ENCODE data around the gene TRMT10C.

GRCh38 chr3:101561630-101562328, at the start of gene TRMT10C:
- TF ChIP-seq CTCF (IDR thresholded peaks at IDR 0.05), result no peak
- peak; percentile 98 for TF ChIP-seq POLR2AphosphoS5 (IDR thresholded peaks at IDR 0.05; ENCODE audit: low read depth, low read length)
- TF ChIP-seq, protein P1, sequence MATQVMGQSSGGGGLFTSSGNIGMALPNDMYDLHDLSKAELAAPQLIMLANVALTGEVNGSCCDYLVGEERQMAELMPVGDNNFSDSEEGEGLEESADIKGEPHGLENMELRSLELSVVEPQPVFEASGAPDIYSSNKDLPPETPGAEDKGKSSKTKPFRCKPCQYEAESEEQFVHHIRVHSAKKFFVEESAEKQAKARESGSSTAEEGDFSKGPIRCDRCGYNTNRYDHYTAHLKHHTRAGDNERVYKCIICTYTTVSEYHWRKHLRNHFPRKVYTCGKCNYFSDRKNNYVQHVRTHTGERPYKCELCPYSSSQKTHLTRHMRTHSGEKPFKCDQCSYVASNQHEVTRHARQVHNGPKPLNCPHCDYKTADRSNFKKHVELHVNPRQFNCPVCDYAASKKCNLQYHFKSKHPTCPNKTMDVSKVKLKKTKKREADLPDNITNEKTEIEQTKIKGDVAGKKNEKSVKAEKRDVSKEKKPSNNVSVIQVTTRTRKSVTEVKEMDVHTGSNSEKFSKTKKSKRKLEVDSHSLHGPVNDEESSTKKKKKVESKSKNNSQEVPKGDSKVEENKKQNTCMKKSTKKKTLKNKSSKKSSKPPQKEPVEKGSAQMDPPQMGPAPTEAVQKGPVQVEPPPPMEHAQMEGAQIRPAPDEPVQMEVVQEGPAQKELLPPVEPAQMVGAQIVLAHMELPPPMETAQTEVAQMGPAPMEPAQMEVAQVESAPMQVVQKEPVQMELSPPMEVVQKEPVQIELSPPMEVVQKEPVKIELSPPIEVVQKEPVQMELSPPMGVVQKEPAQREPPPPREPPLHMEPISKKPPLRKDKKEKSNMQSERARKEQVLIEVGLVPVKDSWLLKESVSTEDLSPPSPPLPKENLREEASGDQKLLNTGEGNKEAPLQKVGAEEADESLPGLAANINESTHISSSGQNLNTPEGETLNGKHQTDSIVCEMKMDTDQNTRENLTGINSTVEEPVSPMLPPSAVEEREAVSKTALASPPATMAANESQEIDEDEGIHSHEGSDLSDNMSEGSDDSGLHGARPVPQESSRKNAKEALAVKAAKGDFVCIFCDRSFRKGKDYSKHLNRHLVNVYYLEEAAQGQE (IDR thresholded peaks at IDR 0.05; ENCODE audit: insufficient read depth in 1 of 2, low read depth in 2 of 2, low read length in 1 of 2), result 0 out of 4 replicates have a peak, but pooled peaks of 1 of the 2 experiments have one; percentile 55
